GM21737 (cell line): ENCODE results near the gene SLC39A11.

Source experiments
- ATAC-seq: cut with Tn5 transposase; IDR thresholded peaks from one replicate; pipeline ENCODE4 v1.9.1; 2021; ENCODE audit warnings: mild to moderate bottlenecking, moderate library complexity; ENCODE audit not compliant: unreplicated experiment

The SLC39A11 gene

GRCh38 chr17:73045724-73046123 is 46.8 kb downstream of the SLC39A11 start:
- ATAC-seq: no peak

GRCh38 chr17:73043686-73044581 is 48.6 kb downstream of the SLC39A11 start:
- ATAC-seq: no peak

- ATAC-seq: no peak
Measured at GRCh38 chr17:73042809-73043685, 49.4 kb downstream of the SLC39A11 start.

GRCh38 chr17:73042225-73042624 is 50.3 kb downstream of the SLC39A11 start:
- ATAC-seq: no peak

- ATAC-seq: no peak
Measured at GRCh38 chr17:73039282-73039681, 53.2 kb downstream of the SLC39A11 start.

- no peak for ATAC-seq
Measured at GRCh38 chr17:73031472-73031871, 61.0 kb downstream of the SLC39A11 start.

- ATAC-seq: no peak
Measured at GRCh38 chr17:73030995-73031394, 61.5 kb downstream of the SLC39A11 start.

- no peak for ATAC-seq
Measured at GRCh38 chr17:73030501-73030921, 62.0 kb downstream of the SLC39A11 start.

- no peak for ATAC-seq
Measured at GRCh38 chr17:73029991-73030390, 62.5 kb downstream of the SLC39A11 start.

- no peak for ATAC-seq
Measured at GRCh38 chr17:73029021-73029420, 63.5 kb downstream of the SLC39A11 start.

GRCh38 chr17:73028299-73028755 is 64.2 kb downstream of the SLC39A11 start:
- no peak for ATAC-seq

- ATAC-seq: no peak
Measured at GRCh38 chr17:73027130-73027741, 65.3 kb downstream of the SLC39A11 start.

GRCh38 chr17:73025041-73025560 is 67.4 kb downstream of the SLC39A11 start:
- no peak for ATAC-seq

GRCh38 chr17:73023759-73024158 is 68.7 kb downstream of the SLC39A11 start:
- no peak for ATAC-seq

GRCh38 chr17:73022694-73023093 is 69.8 kb downstream of the SLC39A11 start:
- no peak for ATAC-seq

GRCh38 chr17:73021771-73022170 is 70.7 kb downstream of the SLC39A11 start:
- no peak for ATAC-seq

GRCh38 chr17:73020110-73020509 is 72.4 kb downstream of the SLC39A11 start:
- ATAC-seq: no peak

GRCh38 chr17:73018599-73018998 is 73.9 kb downstream of the SLC39A11 start:
- no peak for ATAC-seq

- no peak for ATAC-seq
Measured at GRCh38 chr17:73017658-73018057, 74.8 kb downstream of the SLC39A11 start.

- no peak for ATAC-seq
Measured at GRCh38 chr17:73015722-73016276, 76.7 kb downstream of the SLC39A11 start.
